Measurements from ENCODE around the gene RNF130. TPM values are rescaled to one million over a fixed set of nuclear protein-coding genes. Genes with fewer than 3 reads are reported as not detected.

RNF130 gene
- total RNA-seq, 1 donor from 2014 or later = 109 TPM

GRCh38 chr5:179920175-179920574 is 151.4 kb downstream of the RNF130 start:
- TF ChIP-seq, protein P1, sequence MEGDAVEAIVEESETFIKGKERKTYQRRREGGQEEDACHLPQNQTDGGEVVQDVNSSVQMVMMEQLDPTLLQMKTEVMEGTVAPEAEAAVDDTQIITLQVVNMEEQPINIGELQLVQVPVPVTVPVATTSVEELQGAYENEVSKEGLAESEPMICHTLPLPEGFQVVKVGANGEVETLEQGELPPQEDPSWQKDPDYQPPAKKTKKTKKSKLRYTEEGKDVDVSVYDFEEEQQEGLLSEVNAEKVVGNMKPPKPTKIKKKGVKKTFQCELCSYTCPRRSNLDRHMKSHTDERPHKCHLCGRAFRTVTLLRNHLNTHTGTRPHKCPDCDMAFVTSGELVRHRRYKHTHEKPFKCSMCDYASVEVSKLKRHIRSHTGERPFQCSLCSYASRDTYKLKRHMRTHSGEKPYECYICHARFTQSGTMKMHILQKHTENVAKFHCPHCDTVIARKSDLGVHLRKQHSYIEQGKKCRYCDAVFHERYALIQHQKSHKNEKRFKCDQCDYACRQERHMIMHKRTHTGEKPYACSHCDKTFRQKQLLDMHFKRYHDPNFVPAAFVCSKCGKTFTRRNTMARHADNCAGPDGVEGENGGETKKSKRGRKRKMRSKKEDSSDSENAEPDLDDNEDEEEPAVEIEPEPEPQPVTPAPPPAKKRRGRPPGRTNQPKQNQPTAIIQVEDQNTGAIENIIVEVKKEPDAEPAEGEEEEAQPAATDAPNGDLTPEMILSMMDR (IDR thresholded peaks at IDR 0.05) = no peak
- DNase-seq (no peak), ATAC-seq (no peak)
- intact Hi-C loops (cut with DNase I) = no loop called here
- Histone ChIP-seq H3K27me3 (no peaks in the 10 kb centered on the region), H3K4me3 (no peak overlapping the region), H3K27ac (no peak overlapping the region), H3K9me3 (no peaks in the 10 kb centered on the region), H3K36me3 (no peaks in the 10 kb centered on the region), H3K4me1 (no peaks in the 10 kb centered on the region)

- no peak overlapping the region for H3K4me3 ChIP-seq
- no peak for ATAC-seq
- H3K9me3 ChIP-seq = no peaks in the 10 kb centered on the region
- no peak for DNase-seq
- H3K36me3 ChIP-seq = no peaks in the 10 kb centered on the region
- no peaks in the 10 kb centered on the region for H3K27me3 ChIP-seq
- TF ChIP-seq, protein P1 (IDR thresholded peaks at IDR 0.05) = no peak
- H3K4me1 ChIP-seq = no peaks in the 10 kb centered on the region
- no peak overlapping the region for H3K27ac ChIP-seq
- intact Hi-C loops (cut with DNase I) = no loop called here
Observed at GRCh38 chr5:179919487-179920060, 152.0 kb downstream of the RNF130 start.

- ATAC-seq = no peak
- intact Hi-C loops (cut with DNase I) = no loop called here
- no peaks in the 10 kb centered on the region for H3K27me3 ChIP-seq
- no peak overlapping the region for H3K4me3 ChIP-seq
- no peak overlapping the region for H3K27ac ChIP-seq
- DNase-seq = no peak
- peaks cover 5% of the 10 kb centered on the region for H3K4me1 ChIP-seq
- TF ChIP-seq, protein P1 (IDR thresholded peaks at IDR 0.05) = no peak
- H3K36me3 ChIP-seq = no peaks in the 10 kb centered on the region
- H3K9me3 ChIP-seq = no peaks in the 10 kb centered on the region
Observed at GRCh38 chr5:179918742-179919486, 152.6 kb downstream of the RNF130 start.

DNA sequence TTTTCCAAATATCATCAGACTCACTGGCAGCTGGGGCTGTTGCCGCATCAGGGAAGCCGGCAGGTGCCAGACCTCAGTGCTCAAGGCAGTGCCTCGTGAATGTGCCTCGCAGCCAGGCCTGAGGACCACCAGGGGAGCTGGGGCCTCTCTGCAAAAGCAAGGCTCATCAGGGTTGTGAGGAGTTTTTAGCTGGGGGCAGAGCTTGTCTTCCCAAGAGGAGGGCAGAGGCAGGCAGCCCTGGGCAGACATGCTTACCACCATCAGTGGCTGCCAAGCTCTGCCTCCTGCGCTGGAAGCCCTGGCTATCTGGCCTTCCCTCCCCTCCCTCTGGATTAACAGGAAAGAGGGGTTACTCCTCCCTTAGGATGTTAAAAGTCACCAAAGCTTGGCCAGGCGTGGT is 155.0 kb downstream of the RNF130 start:
- ATAC-seq = no peak

DNA sequence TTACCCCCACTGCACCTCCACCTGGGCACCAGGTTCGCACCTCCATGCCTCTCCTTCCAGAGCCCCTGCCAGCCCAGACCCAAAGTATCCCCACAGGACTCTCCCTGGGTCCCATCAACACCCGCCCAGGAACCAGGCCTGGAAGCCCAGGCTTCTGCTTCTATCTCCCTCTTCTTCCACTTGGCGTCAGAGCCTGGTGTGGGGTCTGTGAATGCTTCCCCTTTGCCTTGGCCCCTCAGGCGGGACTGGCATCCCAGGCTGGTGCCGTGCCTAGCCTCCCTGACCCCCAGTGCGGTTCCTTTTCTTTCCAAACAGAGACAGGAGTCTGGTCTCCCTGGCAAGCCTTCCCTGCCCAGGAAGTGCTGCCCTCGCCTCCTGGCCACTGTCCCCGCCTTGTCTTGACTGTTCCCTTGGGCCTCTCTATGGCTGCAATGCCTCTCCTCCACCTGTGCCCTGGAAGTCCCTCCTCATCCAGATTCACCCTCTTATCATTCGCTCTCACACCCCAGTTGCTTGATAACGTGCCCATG is 156.1 kb downstream of the RNF130 start:
- H3K36me3 ChIP-seq = no peaks in the 10 kb centered on the region
- H3K27ac ChIP-seq = no peak overlapping the region
- no peaks in the 10 kb centered on the region for H3K9me3 ChIP-seq
- peaks cover 9% of the 10 kb centered on the region for H3K4me1 ChIP-seq
- intact Hi-C loops (cut with DNase I) = no loop called here
- ATAC-seq (no peak), DNase-seq (no peak)
- H3K4me3 ChIP-seq = no peak overlapping the region
- no peaks in the 10 kb centered on the region for H3K27me3 ChIP-seq
- TF ChIP-seq, protein P1 (IDR thresholded peaks at IDR 0.05) = no peak

More for the DNA sequence above, 155.0 kb downstream of the RNF130 start:
- Histone ChIP-seq H3K4me3 (no peak overlapping the region), H3K27ac (no peak overlapping the region), H3K36me3 (no peaks in the 10 kb centered on the region), H3K4me1 (peaks cover 9% of the 10 kb centered on the region), H3K9me3 (no peaks in the 10 kb centered on the region), H3K27me3 (no peaks in the 10 kb centered on the region)
- TF ChIP-seq, protein P1 (IDR thresholded peaks at IDR 0.05) = no peak
- intact Hi-C loops (cut with DNase I) = no loop called here
- no peak for DNase-seq
